Body of pancreas (tissue), 4 donors: Measurements from ENCODE around the gene ZNF135.

Source experiments
- POLR2A ChIP-seq, 3 donors: fragments of 450-650 bp; IDR thresholded peaks; one replicate each; pipeline ENCODE4 v1.6.1; 2016; ENCODE audit warnings: antibody characterized with exemption in 3 of 3, mild to moderate bottlenecking in 2 of 3
- TF ChIP-seq, protein P1 (sequence below), 7 experiments: fragments of 450-650 bp in 4 of 7; fragments of 200-600 bp in 3 of 7; sonication (generic) in 3 of 7; IDR thresholded peaks; one replicate each; pipeline ENCODE4 v1.5.1; 2016 to 2019; ENCODE audit warnings: antibody characterized with exemption in 7 of 7

DNA sequence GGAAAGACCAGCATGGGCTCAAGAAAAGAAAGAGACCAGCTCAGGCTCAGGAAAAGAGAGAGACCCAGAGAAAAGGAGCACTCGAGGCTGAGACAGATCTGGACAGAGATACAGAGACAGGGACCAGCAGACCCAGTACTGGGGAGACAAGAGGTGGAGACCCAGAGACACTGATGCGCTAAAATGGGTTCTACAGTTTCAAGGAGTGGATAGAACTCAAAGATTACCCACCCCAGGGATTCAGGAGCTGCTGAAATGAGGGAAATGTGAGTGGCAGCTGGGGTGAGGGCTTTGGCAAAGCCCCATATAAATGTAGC lies 39.6 kb downstream of the ZNF135 start:
- no peak for TF ChIP-seq POLR2A (IDR thresholded peaks at IDR 0.05)
- TF ChIP-seq, protein P1, sequence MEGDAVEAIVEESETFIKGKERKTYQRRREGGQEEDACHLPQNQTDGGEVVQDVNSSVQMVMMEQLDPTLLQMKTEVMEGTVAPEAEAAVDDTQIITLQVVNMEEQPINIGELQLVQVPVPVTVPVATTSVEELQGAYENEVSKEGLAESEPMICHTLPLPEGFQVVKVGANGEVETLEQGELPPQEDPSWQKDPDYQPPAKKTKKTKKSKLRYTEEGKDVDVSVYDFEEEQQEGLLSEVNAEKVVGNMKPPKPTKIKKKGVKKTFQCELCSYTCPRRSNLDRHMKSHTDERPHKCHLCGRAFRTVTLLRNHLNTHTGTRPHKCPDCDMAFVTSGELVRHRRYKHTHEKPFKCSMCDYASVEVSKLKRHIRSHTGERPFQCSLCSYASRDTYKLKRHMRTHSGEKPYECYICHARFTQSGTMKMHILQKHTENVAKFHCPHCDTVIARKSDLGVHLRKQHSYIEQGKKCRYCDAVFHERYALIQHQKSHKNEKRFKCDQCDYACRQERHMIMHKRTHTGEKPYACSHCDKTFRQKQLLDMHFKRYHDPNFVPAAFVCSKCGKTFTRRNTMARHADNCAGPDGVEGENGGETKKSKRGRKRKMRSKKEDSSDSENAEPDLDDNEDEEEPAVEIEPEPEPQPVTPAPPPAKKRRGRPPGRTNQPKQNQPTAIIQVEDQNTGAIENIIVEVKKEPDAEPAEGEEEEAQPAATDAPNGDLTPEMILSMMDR (IDR thresholded peaks at IDR 0.05), result no peak
